ENCODE results near the gene SYTL2.

SYTL2 gene

DNA sequence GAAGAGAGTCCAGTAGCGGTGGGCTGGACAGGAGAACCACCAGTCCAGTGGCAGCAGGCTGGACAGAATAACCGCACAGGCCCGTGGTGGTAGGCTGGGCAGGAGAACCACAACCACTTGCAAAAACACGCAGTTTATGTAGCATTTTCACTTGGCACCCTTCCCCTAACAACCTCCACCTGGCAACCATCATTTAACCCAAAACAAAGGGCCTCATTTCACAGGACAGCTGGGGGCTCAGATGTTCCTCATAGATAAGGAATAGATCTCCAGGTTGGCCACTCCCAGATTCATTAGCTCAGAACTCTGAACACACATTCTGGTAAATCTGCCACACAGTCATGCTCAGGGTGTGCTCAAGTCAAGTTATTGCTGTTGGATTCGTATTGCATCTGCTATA is 41.2 kb downstream of the SYTL2 start:
- no peak overlapping the region for H3K27ac ChIP-seq
- H3K4me3 ChIP-seq, result no peak overlapping the region

DNA sequence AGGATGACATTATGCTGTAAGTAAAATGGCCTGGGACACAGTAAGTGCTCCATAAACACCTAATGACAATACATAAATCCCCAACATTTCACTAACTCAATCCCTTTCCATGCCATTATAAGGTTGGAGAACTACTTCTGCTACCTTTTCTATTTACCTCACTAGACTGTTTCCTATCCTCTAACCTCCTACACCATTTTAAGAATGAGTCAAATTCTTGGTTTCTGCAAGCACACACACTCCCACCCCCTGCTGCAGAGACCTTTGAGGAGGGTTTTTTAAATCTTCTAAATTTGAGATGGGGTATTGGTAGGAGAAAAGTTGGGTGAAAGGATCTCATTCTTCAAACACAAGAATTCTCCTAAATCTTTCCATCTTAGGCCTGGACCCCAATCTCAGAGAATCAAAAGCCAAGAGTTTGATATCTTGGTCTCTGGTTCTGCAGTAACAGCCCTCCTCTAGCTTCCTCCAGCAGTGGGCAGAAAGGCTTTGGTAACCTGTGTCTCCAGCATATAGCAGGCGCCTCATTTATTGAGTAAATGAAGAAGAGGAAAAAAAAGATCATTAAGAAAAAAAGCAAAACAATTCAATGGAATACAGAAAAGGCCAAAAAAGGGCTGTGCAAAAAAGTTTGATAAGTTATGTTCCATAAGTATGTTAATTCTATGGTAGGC is 42.3 kb downstream of the SYTL2 start:
- H3K27ac ChIP-seq, result no peak overlapping the region
- no peak overlapping the region for H3K4me3 ChIP-seq

GRCh38 chr11:85767246-85767945 is 43.5 kb downstream of the SYTL2 start:
- Histone ChIP-seq H3K27ac (peak overlapping the region in 3 of 21 experiments; percentile 36 to 69 (median 40)), H3K4me3 (no peak overlapping the region)

GRCh38 chr11:85766721-85767161 is 44.2 kb downstream of the SYTL2 start:
- Histone ChIP-seq H3K27ac (peak overlapping the region in 11 of 21 experiments; percentile 1 to 69 (median 41)), H3K4me3 (no peak overlapping the region)

DNA sequence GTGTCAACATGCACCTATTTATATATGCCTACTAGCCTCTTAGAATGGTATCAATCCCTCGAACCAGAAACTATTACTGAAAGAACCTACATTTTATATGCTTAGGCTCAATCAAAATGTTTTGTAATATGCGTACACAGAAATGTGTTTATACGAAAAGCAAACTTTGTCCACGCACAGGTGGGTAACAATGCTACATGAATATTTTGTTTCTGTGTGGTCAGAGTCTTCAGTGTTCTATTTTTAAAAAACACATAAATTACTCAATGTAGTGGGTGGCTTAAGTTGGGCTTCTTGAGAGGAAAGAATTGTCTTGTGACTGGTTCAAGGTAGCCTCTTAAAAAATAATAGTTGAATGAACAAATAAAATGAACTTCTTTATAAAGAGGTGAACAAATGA is 46.1 kb downstream of the SYTL2 start:
- no peak overlapping the region for H3K27ac ChIP-seq
- H3K4me3 ChIP-seq, result no peak overlapping the region

DNA sequence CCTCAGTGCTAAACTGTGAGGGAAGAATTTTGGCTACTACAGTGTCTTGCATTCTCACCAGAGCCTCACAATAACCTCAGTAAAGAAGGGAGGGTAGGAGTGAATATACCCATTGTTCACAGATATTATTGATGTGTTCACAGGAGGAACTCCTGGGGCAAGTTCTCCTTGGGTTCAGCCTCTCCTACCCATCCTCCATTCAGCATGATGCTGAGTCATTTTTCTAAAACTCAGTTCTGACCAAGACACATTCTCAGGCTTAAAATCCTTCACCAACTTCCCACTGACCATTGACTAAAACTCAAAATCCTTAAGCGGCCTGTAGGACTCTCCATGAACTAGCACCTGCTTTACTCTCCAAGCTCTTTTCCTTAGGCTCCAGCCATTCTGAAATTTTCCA is 48.7 kb downstream of the SYTL2 start:
- no peak overlapping the region for H3K4me3 ChIP-seq
- no peak overlapping the region for H3K27ac ChIP-seq

DNA sequence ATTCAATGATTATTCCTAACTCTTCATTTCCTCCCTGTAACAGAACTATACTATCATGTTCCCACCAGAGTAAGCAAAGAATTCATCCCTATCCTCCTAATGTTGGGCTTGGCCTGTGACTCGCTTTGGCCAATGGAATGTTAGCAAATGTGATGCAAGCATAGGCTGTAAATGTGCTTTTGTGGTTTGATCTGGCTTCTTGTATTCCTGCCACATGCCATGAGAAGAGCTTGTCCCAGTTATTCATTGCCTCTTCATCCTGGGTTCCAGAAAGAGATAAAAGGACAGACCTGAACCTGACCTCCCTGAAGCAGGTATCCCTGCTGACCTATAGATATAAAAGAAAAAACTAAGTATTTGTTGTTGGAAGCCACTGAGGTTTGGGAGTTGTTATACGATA is 51.0 kb downstream of the SYTL2 start:
- no peak overlapping the region for H3K27ac ChIP-seq
- no peak overlapping the region for H3K4me3 ChIP-seq

- Histone ChIP-seq H3K4me3 (no peak overlapping the region), H3K27ac (no peak overlapping the region)
Observed at GRCh38 chr11:85758480-85759039, 52.4 kb downstream of the SYTL2 start.

- H3K4me3 ChIP-seq, result no peak overlapping the region
- H3K27ac ChIP-seq, result no peak overlapping the region
Observed at GRCh38 chr11:85758026-85758425, 52.9 kb downstream of the SYTL2 start.

- Histone ChIP-seq H3K27ac (peak overlapping the region in 1 of 21 experiments; percentile 42), H3K4me3 (no peak overlapping the region)
Observed at GRCh38 chr11:85756401-85757200, 54.3 kb downstream of the SYTL2 start.

- H3K27ac ChIP-seq, result peak overlapping the region in 2 of 21 experiments; percentile 33 to 42
- H3K4me3 ChIP-seq, result no peak overlapping the region
Observed at GRCh38 chr11:85755701-85756100, 55.2 kb downstream of the SYTL2 start.

GRCh38 chr11:85755285-85755684 is 55.7 kb downstream of the SYTL2 start:
- Histone ChIP-seq H3K4me3 (no peak overlapping the region), H3K27ac (peak overlapping the region in 1 of 21 experiments; percentile 42)

- Histone ChIP-seq H3K4me3 (no peak overlapping the region), H3K27ac (peak overlapping the region in 4 of 21 experiments; percentile 7 to 68 (median 40))
Observed at GRCh38 chr11:85752890-85753581, 57.9 kb downstream of the SYTL2 start.

DNA sequence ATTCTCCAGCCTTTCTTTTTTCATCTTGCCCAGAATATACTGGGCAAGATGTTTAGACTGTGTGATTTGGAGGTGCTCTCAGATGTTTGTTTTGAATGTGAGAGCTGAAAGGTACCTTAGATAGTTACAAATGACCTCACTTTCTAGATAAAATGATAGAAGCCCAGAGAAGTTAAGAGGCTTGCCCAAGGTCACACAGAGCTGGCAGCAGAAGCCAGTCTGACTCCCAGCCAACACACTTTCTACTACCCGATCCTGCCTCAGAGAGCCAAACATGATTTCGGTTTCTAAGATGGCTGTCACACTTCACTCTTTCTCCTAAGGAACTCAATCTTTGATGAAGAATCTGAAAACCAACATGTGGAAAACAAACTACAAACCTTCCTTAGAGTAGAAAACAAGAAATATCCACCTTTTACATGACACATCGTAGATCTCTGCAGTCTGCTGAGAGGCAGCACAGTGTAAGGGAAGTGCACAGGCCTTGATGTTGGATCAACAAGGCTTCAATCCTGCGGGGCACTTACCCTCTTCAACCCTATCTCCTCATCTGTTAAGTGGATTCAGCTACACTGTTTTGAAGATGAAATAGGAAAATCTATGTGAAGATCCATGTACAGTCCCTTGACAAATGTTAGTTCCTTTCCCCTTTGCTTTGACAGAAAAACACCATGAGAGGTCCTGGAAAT is 58.6 kb downstream of the SYTL2 start:
- Histone ChIP-seq H3K27ac (peak overlapping the region in 8 of 21 experiments; percentile 0 to 69 (median 40)), H3K4me3 (no peak overlapping the region)

- peak overlapping the region in 6 of 21 experiments; percentile 0 to 69 (median 26) for H3K27ac ChIP-seq
Observed at GRCh38 chr11:85751724-85752123, 59.2 kb downstream of the SYTL2 start.

DNA sequence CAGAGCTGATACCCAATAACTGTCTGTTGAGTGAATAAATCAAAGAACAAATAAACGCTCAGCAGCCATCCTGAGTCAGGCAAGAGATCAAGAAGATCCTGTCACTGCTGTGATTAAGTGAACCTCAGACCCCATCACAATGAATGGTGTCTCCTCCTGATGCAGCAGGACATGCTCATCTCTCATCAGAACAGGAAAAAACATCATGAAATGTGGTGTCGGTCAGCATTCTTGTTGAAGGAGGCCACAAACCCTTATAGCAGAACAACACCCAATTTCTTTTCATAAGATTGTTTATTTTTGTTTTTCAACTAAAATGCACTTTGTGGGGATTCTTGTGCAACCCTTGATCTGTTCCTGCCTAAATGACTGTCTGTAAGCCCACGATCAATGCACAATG is 60.3 kb downstream of the SYTL2 start:
- peak overlapping the region in 3 of 21 experiments; percentile 10 to 30 (median 20) for H3K27ac ChIP-seq
- H3K4me3 ChIP-seq, result no peak overlapping the region

More at GRCh38 chr11:85751724-85752123, 59.2 kb downstream of the SYTL2 start:
- H3K4me3 ChIP-seq, result no peak overlapping the region

DNA sequence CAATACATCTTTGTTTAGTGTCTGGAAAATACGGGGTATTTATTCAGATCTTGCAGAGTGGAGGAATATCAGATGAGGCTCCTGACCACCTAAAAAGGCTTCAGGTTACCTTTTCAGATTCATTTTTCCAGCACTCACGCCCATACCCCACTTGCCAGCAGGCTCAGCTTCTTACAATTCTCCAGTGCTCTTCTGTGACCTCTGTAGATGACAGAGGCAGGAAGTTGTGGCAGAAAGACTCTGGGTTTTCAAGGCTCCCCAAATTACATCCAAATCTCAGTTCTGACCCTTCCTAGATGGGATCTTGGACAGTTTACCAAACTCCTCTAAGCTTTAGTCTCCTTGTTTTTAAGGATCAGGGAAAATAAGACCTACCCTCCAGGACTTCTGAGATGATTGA is 61.1 kb downstream of the SYTL2 start:
- no peak overlapping the region for H3K4me3 ChIP-seq
- H3K27ac ChIP-seq, result peak overlapping the region in 4 of 21 experiments; percentile 10 to 40 (median 25)

- no peak overlapping the region for H3K4me3 ChIP-seq
- H3K27ac ChIP-seq, result peak overlapping the region in 1 of 21 experiments; percentile 30
Observed at GRCh38 chr11:85749287-85749834, 61.6 kb downstream of the SYTL2 start.
